ENCODE results near the gene XCL1.
"Not testable (repeated sequence)": the region's sequence is repeated elsewhere in the genome, so short reads cannot be mapped to it uniquely, and the experiment has no call there.

Gene XCL1

DNA sequence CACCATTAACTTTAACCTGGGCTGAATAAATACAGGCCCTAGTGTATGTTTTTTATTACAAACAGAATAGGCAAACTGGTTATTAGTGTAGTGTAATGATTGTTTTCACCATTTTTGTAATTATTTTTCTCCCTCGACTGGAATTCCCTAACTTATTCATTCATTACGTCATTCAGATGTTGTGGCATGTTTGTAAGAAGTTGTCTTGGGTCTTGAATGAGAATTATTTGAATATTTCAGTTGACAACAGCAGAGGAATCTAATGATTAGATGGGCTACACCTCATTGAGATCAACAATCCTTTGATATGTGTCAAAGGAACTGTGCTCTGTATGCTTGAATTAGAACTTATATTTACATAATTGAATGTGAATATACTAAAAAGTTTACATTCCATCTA, 12.8 kb downstream of the XCL1 start:
- H3K4me3 ChIP-seq (ENCODE audit: low read depth in 1 of 2, low read length in 1 of 2) = no peak overlapping the region
- no peak overlapping the region for H3K27ac ChIP-seq
- H3K27me3 ChIP-seq = no peaks in the 10 kb centered on the region
- no peaks in the 10 kb centered on the region for H3K9me3 ChIP-seq
- H3K4me1 ChIP-seq (ENCODE audit: control insufficient read depth in 1 of 2, insufficient read depth in 1 of 2, low read depth in 1 of 2, low read length in 1 of 2) = no peaks in the 10 kb centered on the region
- TF ChIP-seq, protein P1, sequence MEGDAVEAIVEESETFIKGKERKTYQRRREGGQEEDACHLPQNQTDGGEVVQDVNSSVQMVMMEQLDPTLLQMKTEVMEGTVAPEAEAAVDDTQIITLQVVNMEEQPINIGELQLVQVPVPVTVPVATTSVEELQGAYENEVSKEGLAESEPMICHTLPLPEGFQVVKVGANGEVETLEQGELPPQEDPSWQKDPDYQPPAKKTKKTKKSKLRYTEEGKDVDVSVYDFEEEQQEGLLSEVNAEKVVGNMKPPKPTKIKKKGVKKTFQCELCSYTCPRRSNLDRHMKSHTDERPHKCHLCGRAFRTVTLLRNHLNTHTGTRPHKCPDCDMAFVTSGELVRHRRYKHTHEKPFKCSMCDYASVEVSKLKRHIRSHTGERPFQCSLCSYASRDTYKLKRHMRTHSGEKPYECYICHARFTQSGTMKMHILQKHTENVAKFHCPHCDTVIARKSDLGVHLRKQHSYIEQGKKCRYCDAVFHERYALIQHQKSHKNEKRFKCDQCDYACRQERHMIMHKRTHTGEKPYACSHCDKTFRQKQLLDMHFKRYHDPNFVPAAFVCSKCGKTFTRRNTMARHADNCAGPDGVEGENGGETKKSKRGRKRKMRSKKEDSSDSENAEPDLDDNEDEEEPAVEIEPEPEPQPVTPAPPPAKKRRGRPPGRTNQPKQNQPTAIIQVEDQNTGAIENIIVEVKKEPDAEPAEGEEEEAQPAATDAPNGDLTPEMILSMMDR (IDR thresholded peaks at IDR 0.05) = no peak
- H3K36me3 ChIP-seq = no peaks in the 10 kb centered on the region

DNA sequence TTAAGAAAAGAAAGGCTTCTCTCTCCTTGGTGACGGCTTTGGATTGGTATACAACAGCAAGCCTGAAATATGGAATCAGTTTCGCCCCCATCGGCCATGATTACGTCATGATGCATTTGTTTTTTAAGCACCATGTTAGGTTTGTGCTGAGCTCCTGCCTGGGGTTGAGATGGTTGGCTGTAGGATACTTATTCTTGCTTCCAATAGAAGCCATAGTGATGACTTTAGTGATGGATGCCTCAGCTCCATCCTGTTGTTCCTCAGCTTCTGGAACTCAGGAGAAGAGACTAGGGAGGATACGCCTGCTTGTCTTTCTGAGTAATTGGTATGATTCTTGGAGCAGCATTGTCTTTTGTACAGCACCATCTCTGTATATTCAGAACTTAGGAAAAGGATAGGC, 14.7 kb downstream of the XCL1 start:
- Histone ChIP-seq H3K4me1 (ENCODE audit: control insufficient read depth in 1 of 2, insufficient read depth in 1 of 2, low read depth in 1 of 2, low read length in 1 of 2) (no peaks in the 10 kb centered on the region), H3K36me3 (no peaks in the 10 kb centered on the region), H3K4me3 (ENCODE audit: low read depth in 1 of 2, low read length in 1 of 2) (no peak overlapping the region), H3K9me3 (no peaks in the 10 kb centered on the region), H3K27ac (no peak overlapping the region), H3K27me3 (no peaks in the 10 kb centered on the region)
- TF ChIP-seq, protein P1 (IDR thresholded peaks at IDR 0.05) = no peak

DNA sequence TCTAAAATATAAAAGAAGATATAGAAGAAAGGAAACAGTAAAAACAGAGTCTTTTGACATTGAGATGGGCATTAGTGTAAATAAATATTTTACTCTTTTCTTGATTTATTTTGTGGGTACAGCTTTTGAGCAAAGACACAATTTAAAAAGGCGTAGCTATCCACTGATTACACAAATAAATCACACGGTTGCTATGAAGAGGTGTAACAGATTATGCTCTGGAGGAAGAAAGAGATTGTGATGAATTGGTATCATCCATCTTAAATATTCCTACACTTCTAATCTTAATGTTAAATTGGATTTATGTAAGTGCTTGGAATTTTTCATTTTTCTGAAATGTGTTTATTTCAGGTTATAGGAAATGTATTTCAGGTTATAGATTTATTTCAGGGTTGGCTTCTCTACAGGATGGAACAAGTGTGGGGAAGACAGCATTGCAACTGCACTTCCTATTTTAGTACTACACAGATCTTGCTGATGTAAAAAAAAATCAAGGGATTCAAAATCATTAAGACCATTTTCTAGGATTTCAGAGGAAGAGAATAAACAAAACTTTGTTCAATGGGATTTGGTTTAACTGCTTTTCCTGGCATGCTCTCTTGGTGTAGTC, 15.3 kb downstream of the XCL1 start:
- no peaks in the 10 kb centered on the region for H3K27me3 ChIP-seq
- no peaks in the 10 kb centered on the region for H3K4me1 ChIP-seq (ENCODE audit: control insufficient read depth in 1 of 2, insufficient read depth in 1 of 2, low read depth in 1 of 2, low read length in 1 of 2)
- H3K4me3 ChIP-seq (ENCODE audit: low read depth in 1 of 2, low read length in 1 of 2) = no peak overlapping the region
- TF ChIP-seq, protein P1 (IDR thresholded peaks at IDR 0.05) = no peak
- H3K27ac ChIP-seq = no peak overlapping the region
- no peaks in the 10 kb centered on the region for H3K36me3 ChIP-seq
- no peaks in the 10 kb centered on the region for H3K9me3 ChIP-seq

DNA sequence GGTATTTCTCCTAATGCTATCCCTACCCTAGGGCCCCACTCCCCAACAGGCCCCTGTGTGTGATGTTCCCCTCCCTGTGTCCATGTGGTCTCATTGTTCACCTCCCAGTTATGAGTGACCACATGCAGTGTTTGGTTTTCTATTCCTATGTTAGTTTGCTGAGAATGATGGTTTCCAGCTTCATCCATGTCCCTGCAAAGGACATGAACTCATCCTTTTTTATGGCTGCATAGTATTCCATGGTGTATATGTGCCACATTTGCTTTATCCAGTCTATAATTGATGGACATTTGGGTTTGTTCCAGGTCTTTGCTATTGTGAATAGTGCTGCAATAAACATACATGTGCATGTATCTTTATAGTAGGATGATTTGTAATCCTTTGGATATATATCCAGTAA, 19.0 kb downstream of the XCL1 start:
- not testable (repeated sequence) for H3K27me3 ChIP-seq, H3K9me3 ChIP-seq

DNA sequence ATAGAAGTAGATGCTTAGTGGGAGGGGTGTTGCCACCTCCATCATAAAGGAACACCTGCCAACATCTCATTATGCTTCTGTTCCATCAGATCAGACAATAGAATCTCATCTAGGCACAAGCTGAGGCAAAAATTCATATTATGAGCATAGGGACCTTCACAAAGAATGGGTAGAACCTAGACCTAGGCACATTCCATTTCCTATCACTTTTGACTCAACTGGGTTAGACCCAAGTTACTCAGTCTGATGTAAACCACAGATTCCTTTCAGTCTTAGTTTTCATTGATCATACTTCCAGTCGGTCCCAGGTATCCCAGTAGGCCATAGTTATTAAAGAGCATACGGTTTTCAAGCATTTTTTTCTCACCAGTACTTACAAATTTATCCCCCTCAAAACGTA, 21.7 kb downstream of the XCL1 start:
- H3K36me3 ChIP-seq = no peaks in the 10 kb centered on the region
- no peaks in the 10 kb centered on the region for H3K27me3 ChIP-seq

More for the DNA sequence above, 19.0 kb downstream of the XCL1 start:
- H3K4me3 ChIP-seq (ENCODE audit: low read depth in 1 of 2, low read length in 1 of 2); H3K4me1 ChIP-seq (ENCODE audit: control insufficient read depth in 1 of 2, insufficient read depth in 1 of 2, low read depth in 1 of 2, low read length in 1 of 2); H3K36me3 ChIP-seq; H3K27ac ChIP-seq: not testable (repeated sequence)

DNA sequence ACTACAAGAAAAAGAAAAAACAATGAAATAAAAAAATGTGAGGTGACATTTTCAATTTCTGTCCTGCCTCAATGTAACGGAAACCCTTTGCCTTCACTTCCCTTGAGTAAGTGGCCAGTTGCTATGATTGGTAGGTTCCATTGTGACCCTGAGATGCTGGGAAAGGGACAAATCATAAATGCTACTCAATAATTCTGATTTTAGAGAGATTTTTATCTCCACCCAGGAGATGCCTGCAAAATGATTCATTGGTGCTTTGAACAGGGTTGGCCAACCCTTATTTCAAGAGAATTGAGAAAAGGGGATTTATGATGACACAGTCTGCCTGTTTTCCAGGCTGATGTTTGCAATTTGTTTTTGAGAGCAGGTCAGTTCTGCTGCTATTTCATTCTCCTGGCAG, 22.5 kb downstream of the XCL1 start:
- Histone ChIP-seq H3K36me3 (no peaks in the 10 kb centered on the region), H3K9me3 (no peaks in the 10 kb centered on the region), H3K27ac (no peak overlapping the region), H3K4me3 (ENCODE audit: low read depth in 1 of 2, low read length in 1 of 2) (no peak overlapping the region), H3K4me1 (ENCODE audit: control insufficient read depth in 1 of 2, insufficient read depth in 1 of 2, low read depth in 1 of 2, low read length in 1 of 2) (no peaks in the 10 kb centered on the region), H3K27me3 (no peaks in the 10 kb centered on the region)
- TF ChIP-seq, protein P1 (IDR thresholded peaks at IDR 0.05) = no peak

More for the DNA sequence above, 21.7 kb downstream of the XCL1 start:
- H3K27ac ChIP-seq = no peak overlapping the region
- no peak overlapping the region for H3K4me3 ChIP-seq (ENCODE audit: low read depth in 1 of 2, low read length in 1 of 2)
- H3K4me1 ChIP-seq (ENCODE audit: control insufficient read depth in 1 of 2, insufficient read depth in 1 of 2, low read depth in 1 of 2, low read length in 1 of 2) = no peaks in the 10 kb centered on the region
- TF ChIP-seq, protein P1 (IDR thresholded peaks at IDR 0.05) = no peak
- no peaks in the 10 kb centered on the region for H3K9me3 ChIP-seq

All from neutrophil (primary cell).